Ectodermal cell (in vitro differentiated cells): ENCODE measurements around the gene SLC9A3.

Experiments used
- H3K27ac ChIP-seq: 2 replicates; pipeline ENCODE4 v1.7.0; 2013; ENCODE audit warnings: mild to moderate bottlenecking, low read depth, low read length; ENCODE audit not compliant: insufficient read depth, poor library complexity, severe bottlenecking
- H3K27me3 ChIP-seq: 2 replicates; pipeline ENCODE4 v1.7.0; 2013; ENCODE audit warnings: mild to moderate bottlenecking, low read length; ENCODE audit not compliant: insufficient read depth, control insufficient read depth, poor library complexity, severe bottlenecking
- H3K36me3 ChIP-seq: one replicate; pipeline ENCODE4 v1.7.0; 2013; ENCODE audit warnings: low read length; ENCODE audit not compliant: control insufficient read depth, insufficient read depth
- H3K4me1 ChIP-seq: one replicate; pipeline ENCODE4 v1.7.0; 2013; ENCODE audit warnings: low read length; ENCODE audit not compliant: control insufficient read depth, insufficient read depth
- H3K4me3 ChIP-seq: 2 replicates; pipeline ENCODE4 v1.7.0; 2013; ENCODE audit warnings: low read depth, low read length, control low read depth; ENCODE audit not compliant: insufficient read depth
- H3K9me3 ChIP-seq: 2 replicates; pipeline ENCODE4 v1.7.0; 2013; ENCODE audit warnings: mild to moderate bottlenecking, low read length, moderate library complexity; ENCODE audit not compliant: control insufficient read depth
- WGBS, 2 experiments: methylation state at CpG; one replicate each; pipeline ENCODE4 v1.1.7; 2013; ENCODE audit warnings: missing lambda C conversion rate in 2 of 2; 5-methylcytosine and 5-hydroxymethylcytosine counted together

Gene SLC9A3

GRCh38 chr5:555058-555623 is 30.9 kb upstream of the SLC9A3 start:
- Histone ChIP-seq H3K9me3 (no peaks in the 10 kb centered on the region), H3K4me3 (no peak overlapping the region), H3K27me3 (peaks cover 15% of the 10 kb centered on the region), H3K36me3 (no peaks in the 10 kb centered on the region), H3K27ac (no peak overlapping the region), H3K4me1 (no peaks in the 10 kb centered on the region)
- WGBS, 2 experiments: 92% methylated on average over 27 of the region's 27 CpGs

GRCh38 chr5:554284-554988 is 30.2 kb upstream of the SLC9A3 start:
- Histone ChIP-seq H3K27me3 (peaks cover 15% of the 10 kb centered on the region), H3K9me3 (no peaks in the 10 kb centered on the region), H3K4me3 (no peak overlapping the region), H3K27ac (no peak overlapping the region), H3K36me3 (no peaks in the 10 kb centered on the region), H3K4me1 (no peaks in the 10 kb centered on the region)
- WGBS, 2 experiments: 94 to 95% methylated on average over 18 to 35 of the region's 40 CpGs

GRCh38 chr5:553874-554273 is 29.6 kb upstream of the SLC9A3 start:
- 45 to 53% methylated on average over 13 of the region's 13 CpGs for WGBS, 2 experiments
- Histone ChIP-seq H3K4me3 (no peak overlapping the region), H3K36me3 (no peaks in the 10 kb centered on the region), H3K27ac (no peak overlapping the region), H3K4me1 (no peaks in the 10 kb centered on the region), H3K9me3 (no peaks in the 10 kb centered on the region), H3K27me3 (peaks cover 15% of the 10 kb centered on the region)

GRCh38 chr5:551406-551805 is 27.2 kb upstream of the SLC9A3 start:
- peaks cover 15% of the 10 kb centered on the region for H3K27me3 ChIP-seq

DNA sequence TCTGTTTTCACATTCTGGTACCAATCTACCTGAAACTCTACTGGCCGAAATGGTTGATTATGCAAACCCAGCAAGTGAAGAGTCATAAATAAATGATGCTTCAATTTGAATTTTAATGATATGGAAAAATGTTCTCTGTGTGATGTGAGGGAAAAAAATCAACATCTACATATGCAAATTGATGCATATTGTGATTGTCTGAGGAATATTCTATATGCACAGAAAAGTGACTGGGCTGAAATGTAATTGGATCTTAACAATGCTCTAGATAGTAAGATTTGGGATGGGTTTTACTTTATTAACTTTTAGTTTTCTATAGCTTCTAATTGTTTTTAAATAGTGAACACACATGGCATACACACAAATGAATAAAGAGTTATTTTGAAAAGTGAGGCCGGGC is 25.0 kb upstream of the SLC9A3 start:
- Histone ChIP-seq H3K4me1 (no peaks in the 10 kb centered on the region), H3K4me3 (no peak overlapping the region), H3K36me3 (no peaks in the 10 kb centered on the region), H3K9me3 (no peaks in the 10 kb centered on the region), H3K27me3 (peaks cover 15% of the 10 kb centered on the region), H3K27ac (no peak overlapping the region)
- WGBS, 2 experiments: 90 to 95% methylated on average over 2 of the region's 2 CpGs

More at GRCh38 chr5:551406-551805, 27.2 kb upstream of the SLC9A3 start:
- Histone ChIP-seq H3K27ac (no peak overlapping the region), H3K4me1 (no peaks in the 10 kb centered on the region), H3K9me3 (no peaks in the 10 kb centered on the region), H3K36me3 (no peaks in the 10 kb centered on the region), H3K4me3 (no peak overlapping the region)
- WGBS, 2 experiments: 85 to 88% methylated on average over 6 of the region's 6 CpGs

DNA sequence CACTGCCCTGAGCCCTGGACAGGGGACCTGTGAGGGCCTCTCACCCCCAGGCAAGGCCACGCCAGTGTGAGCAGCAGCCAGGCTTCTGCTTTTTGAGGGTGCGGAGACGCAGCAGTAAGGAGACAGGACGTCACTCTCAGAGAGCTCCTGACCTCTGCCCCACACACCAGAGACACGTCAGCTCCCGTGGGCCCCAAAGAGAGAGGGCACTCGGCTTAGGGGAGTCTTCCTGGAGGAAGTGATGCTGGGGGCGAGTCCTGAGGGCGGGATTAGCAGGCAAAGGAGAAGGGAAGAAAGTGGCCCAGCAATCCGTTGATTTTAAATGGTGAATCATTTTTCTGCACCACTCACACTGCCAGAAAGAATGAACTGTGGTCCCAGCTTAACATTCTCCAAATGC is 24.0 kb upstream of the SLC9A3 start:
- Histone ChIP-seq H3K4me1 (no peaks in the 10 kb centered on the region), H3K4me3 (no peak overlapping the region), H3K27me3 (peaks cover 15% of the 10 kb centered on the region), H3K9me3 (no peaks in the 10 kb centered on the region), H3K36me3 (no peaks in the 10 kb centered on the region), H3K27ac (no peak overlapping the region)
- 83 to 85% methylated on average over 10 of the region's 10 CpGs for WGBS, 2 experiments

- Histone ChIP-seq H3K27ac (no peak overlapping the region), H3K4me3 (no peak overlapping the region), H3K4me1 (no peaks in the 10 kb centered on the region), H3K27me3 (peaks cover 15% of the 10 kb centered on the region), H3K36me3 (no peaks in the 10 kb centered on the region), H3K9me3 (no peaks in the 10 kb centered on the region)
- 89 to 92% methylated on average over 22 of the region's 22 CpGs for WGBS, 2 experiments
Observed at GRCh38 chr5:547086-547924, 23.1 kb upstream of the SLC9A3 start.

GRCh38 chr5:546376-546908 is 22.2 kb upstream of the SLC9A3 start:
- WGBS, 2 experiments: 92 to 93% methylated on average over 14 of the region's 14 CpGs

DNA sequence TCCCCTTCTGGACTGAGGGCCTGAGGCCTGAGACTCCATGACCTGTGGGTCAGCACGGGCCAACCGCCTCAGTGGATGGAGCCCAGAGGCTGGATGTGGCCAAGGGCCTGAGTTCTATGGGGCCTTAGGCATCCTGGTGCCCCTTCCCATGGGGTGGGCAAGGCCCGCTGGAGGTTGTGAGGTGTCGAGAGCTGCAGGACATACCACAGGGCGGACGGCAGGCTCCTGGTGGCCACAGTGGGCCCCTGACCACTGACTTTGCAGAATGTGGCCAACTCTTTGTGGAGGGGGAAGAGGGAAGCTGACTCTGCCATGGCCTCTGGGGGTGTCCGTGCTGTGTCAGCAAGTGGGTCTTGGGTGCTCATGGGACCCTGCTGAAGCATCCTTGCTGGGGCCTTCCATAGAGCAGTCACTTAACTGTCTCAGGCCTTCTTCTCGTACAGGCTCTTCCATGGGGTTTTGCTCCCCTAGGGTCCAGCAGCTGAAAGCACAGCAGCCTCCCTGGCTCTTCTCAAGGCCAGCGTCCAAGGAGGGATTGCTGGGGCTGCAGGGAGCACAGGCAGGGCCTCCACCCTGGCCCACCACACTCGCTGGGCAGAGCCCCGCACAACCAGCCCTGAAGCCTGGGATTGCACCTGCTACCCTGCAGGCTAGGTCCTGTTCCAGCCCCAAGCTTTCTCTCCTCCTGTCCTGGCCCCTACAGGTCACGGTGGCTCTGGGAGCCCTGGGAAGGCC is 21.6 kb upstream of the SLC9A3 start:
- Histone ChIP-seq H3K36me3 (no peaks in the 10 kb centered on the region), H3K4me3 (no peak overlapping the region), H3K4me1 (no peaks in the 10 kb centered on the region), H3K27me3 (peaks cover 3% of the 10 kb centered on the region), H3K9me3 (no peaks in the 10 kb centered on the region), H3K27ac (no peak overlapping the region)
- WGBS, 2 experiments: 93 to 94% methylated on average over 12 of the region's 12 CpGs

More at GRCh38 chr5:546376-546908, 22.2 kb upstream of the SLC9A3 start:
- no peaks in the 10 kb centered on the region for H3K36me3 ChIP-seq
- H3K4me3 ChIP-seq: no peak overlapping the region
- no peaks in the 10 kb centered on the region for H3K9me3 ChIP-seq
- H3K27me3 ChIP-seq: peaks cover 9% of the 10 kb centered on the region
- no peaks in the 10 kb centered on the region for H3K4me1 ChIP-seq
- H3K27ac ChIP-seq: no peak overlapping the region
